Measurements from ENCODE around the gene ARHGEF11. TPM values are rescaled to one million over a fixed set of nuclear protein-coding genes. Genes with fewer than 3 reads are reported as not detected.

Gene ARHGEF11
- total and polyA plus RNA-seq, 2 experiments from 2014 or later, result 25.0 to 26.9 TPM

GRCh38 chr1:156914440-156914856 is 131.1 kb downstream of the ARHGEF11 start:
- no peaks in the 10 kb centered on the region for H3K79me2 ChIP-seq
- H3K9me3 ChIP-seq (ENCODE audit: low read depth), result no peaks in the 10 kb centered on the region
- H3K9me2 ChIP-seq (replicated peaks; ENCODE audit: insufficient read depth), result no peaks in the 10 kb centered on the region
- H3K36me3 ChIP-seq (replicated peaks; ENCODE audit: insufficient read depth, low read depth), result no peaks in the 10 kb centered on the region
- peaks cover 19% of the 10 kb centered on the region for H3K4me1 ChIP-seq (ENCODE audit: insufficient read depth)
- peak overlapping the region; percentile 70 for H3K4me2 ChIP-seq
- no peak overlapping the region for H2AFZ ChIP-seq
- H3K27ac ChIP-seq, result no peak overlapping the region
- peak; percentile 44 for DNase-seq (ENCODE audit: low spot score)
- peaks cover 7% of the 10 kb centered on the region for H3K27me3 ChIP-seq
- H3K4me3 ChIP-seq, result no peak overlapping the region
- WGBS (ENCODE audit: low lambda C conversion rate, missing lambda C conversion rate), result 61% methylated on average over 9 of the region's 9 CpGs
- H4K20me1 ChIP-seq (ENCODE audit: insufficient read depth, poor library complexity, severe bottlenecking), result no peaks in the 10 kb centered on the region
- TF ChIP-seq EZH2 (IDR thresholded peaks at IDR 0.05; ENCODE audit: borderline replicate concordance) (no peak), EZH2phosphoT487 (IDR thresholded peaks at IDR 0.05; ENCODE audit: low read depth, severe bottlenecking, unreplicated experiment) (no peak)
- TF ChIP-seq, protein P1, sequence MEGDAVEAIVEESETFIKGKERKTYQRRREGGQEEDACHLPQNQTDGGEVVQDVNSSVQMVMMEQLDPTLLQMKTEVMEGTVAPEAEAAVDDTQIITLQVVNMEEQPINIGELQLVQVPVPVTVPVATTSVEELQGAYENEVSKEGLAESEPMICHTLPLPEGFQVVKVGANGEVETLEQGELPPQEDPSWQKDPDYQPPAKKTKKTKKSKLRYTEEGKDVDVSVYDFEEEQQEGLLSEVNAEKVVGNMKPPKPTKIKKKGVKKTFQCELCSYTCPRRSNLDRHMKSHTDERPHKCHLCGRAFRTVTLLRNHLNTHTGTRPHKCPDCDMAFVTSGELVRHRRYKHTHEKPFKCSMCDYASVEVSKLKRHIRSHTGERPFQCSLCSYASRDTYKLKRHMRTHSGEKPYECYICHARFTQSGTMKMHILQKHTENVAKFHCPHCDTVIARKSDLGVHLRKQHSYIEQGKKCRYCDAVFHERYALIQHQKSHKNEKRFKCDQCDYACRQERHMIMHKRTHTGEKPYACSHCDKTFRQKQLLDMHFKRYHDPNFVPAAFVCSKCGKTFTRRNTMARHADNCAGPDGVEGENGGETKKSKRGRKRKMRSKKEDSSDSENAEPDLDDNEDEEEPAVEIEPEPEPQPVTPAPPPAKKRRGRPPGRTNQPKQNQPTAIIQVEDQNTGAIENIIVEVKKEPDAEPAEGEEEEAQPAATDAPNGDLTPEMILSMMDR (IDR thresholded peaks at IDR 0.05; ENCODE audit: poor library complexity), result no peak

GRCh38 chr1:156913809-156914387 is 131.6 kb downstream of the ARHGEF11 start:
- H3K27me3 ChIP-seq, result peaks cover 2% of the 10 kb centered on the region
- no peak overlapping the region for H3K27ac ChIP-seq
- 86% methylated on average over 13 of the region's 13 CpGs for WGBS (ENCODE audit: low lambda C conversion rate, missing lambda C conversion rate)
- peaks cover 19% of the 10 kb centered on the region for H3K4me1 ChIP-seq (ENCODE audit: insufficient read depth)
- H3K4me2 ChIP-seq, result peak overlapping the region; percentile 70
- H4K20me1 ChIP-seq (ENCODE audit: insufficient read depth, poor library complexity, severe bottlenecking), result no peaks in the 10 kb centered on the region
- H3K9me3 ChIP-seq (ENCODE audit: low read depth), result no peaks in the 10 kb centered on the region
- H3K79me2 ChIP-seq, result no peaks in the 10 kb centered on the region
- DNase-seq (ENCODE audit: low spot score), result no peak
- no peak overlapping the region for H3K4me3 ChIP-seq
- H2AFZ ChIP-seq, result no peak overlapping the region
- TF ChIP-seq EZH2phosphoT487 (IDR thresholded peaks at IDR 0.05; ENCODE audit: low read depth, severe bottlenecking, unreplicated experiment) (no peak), EZH2 (IDR thresholded peaks at IDR 0.05; ENCODE audit: borderline replicate concordance) (no peak)
- TF ChIP-seq, protein P1 (IDR thresholded peaks at IDR 0.05; ENCODE audit: poor library complexity), result no peak
- H3K9me2 ChIP-seq (replicated peaks; ENCODE audit: insufficient read depth), result no peaks in the 10 kb centered on the region
- H3K36me3 ChIP-seq (replicated peaks; ENCODE audit: insufficient read depth, low read depth), result no peaks in the 10 kb centered on the region

DNA sequence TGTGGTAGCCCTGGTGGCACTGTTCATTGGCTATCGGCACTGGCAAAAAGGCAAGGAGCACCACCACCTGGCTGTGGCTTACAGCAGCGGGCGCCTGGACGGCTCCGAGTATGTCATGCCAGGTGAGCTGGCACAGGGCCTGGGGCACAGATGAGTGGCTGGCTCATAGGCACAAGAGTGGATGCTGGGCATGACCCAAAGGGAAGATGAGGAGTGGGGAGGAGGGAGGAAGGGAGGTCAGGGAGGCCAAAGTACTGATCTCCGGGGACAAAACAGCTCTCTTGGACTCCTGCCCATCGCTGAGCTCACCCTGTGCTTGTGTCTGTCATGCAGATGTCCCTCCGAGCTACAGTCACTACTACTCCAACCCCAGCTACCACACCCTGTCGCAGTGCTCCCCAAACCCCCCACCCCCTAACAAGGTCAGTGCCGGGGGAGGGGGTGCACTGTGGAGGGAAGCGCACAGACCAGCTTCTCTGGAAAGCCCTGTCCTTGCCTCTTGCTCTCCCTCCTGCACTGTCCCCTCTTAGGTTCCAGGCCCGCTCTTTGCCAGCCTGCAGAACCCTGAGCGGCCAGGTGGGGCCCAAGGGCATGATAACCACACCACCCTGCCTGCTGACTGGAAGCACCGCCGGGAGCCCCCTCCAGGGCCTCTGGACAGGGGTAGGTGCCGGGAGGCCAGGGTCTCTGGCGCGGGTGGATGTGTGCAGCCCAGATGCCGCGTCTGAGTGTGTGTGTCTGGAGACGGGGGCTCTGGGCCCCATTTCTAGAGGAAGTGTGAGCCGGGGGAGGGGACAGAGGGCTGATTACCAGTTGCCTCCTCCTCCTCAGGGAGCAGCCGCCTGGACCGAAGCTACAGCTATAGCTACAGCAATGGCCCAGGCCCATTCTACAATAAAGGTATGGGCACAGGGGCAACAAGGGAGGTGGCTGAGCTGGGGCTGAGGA is 132.4 kb downstream of the ARHGEF11 start:
- DNase-seq (ENCODE audit: low spot score), result peak; percentile 50
- no peaks in the 10 kb centered on the region for H3K79me2 ChIP-seq
- no peaks in the 10 kb centered on the region for H3K27me3 ChIP-seq
- H3K4me1 ChIP-seq (ENCODE audit: insufficient read depth), result peaks cover 19% of the 10 kb centered on the region
- peak overlapping the region; percentile 70 for H3K4me2 ChIP-seq
- no peaks in the 10 kb centered on the region for H3K9me3 ChIP-seq (ENCODE audit: low read depth)
- 48% methylated on average over 22 of the region's 24 CpGs for WGBS (ENCODE audit: low lambda C conversion rate, missing lambda C conversion rate)
- no peak overlapping the region for H2AFZ ChIP-seq
- H3K9me2 ChIP-seq (replicated peaks; ENCODE audit: insufficient read depth), result no peaks in the 10 kb centered on the region
- H3K4me3 ChIP-seq, result no peak overlapping the region
- no peak for TF ChIP-seq EZH2phosphoT487 (IDR thresholded peaks at IDR 0.05; ENCODE audit: low read depth, severe bottlenecking, unreplicated experiment)
- TF ChIP-seq, protein P1 (IDR thresholded peaks at IDR 0.05; ENCODE audit: poor library complexity), result peak; percentile 1
- H3K36me3 ChIP-seq (replicated peaks; ENCODE audit: insufficient read depth, low read depth), result no peaks in the 10 kb centered on the region
- no peaks in the 10 kb centered on the region for H4K20me1 ChIP-seq (ENCODE audit: insufficient read depth, poor library complexity, severe bottlenecking)
- peak overlapping the region; percentile 20 for H3K27ac ChIP-seq

Data from hepatocyte (in vitro differentiated cells).